Smooth muscle cell (in vitro differentiated cells): ENCODE measurements around the gene USP54. TPM values are rescaled to one million over a fixed set of nuclear protein-coding genes. Genes with fewer than 3 reads are reported as not detected.

Experiments
- DNase-seq: peaks from one replicate; lab custom pipeline; 2025; ENCODE audit not compliant: unreplicated experiment; lab: John Stamatoyannopoulos, UW
- H2AFZ ChIP-seq: fragments of 200-600 bp; sonication (generic); 2 replicates; pipeline ENCODE4 v1.6.0; 2016; ENCODE audit warnings: antibody characterized with exemption, low read depth, mild to moderate bottlenecking
- H3F3A ChIP-seq: fragments of 200-600 bp; sonication (generic); 2 replicates; pipeline ENCODE4 v1.6.0; 2017; ENCODE audit warnings: antibody characterized with exemption, low read depth
- H3K27ac ChIP-seq: fragments of 200-600 bp; sonication (generic); 2 replicates; pipeline ENCODE4 v1.5.1; 2016; ENCODE audit warnings: low read depth, mild to moderate bottlenecking
- H3K27me3 ChIP-seq: fragments of 200-600 bp; sonication (generic); 2 replicates; pipeline ENCODE4 v1.6.1; 2016; ENCODE audit warnings: low read depth, mild to moderate bottlenecking
- H3K36me3 ChIP-seq: fragments of 200-600 bp; sonication (generic); 2 replicates; pipeline ENCODE4 v1.5.1; 2016; ENCODE audit warnings: low read depth
- H3K4me1 ChIP-seq: fragments of 200-600 bp; sonication (generic); 2 replicates; pipeline ENCODE4 v1.5.1; 2016; ENCODE audit warnings: low read depth
- H3K4me2 ChIP-seq: fragments of 200-600 bp; sonication (generic); 2 replicates; pipeline ENCODE4 v1.6.0; 2016; ENCODE audit warnings: mild to moderate bottlenecking
- H3K4me3 ChIP-seq: fragments of 200-600 bp; sonication (generic); 2 replicates; pipeline ENCODE4 v1.5.1; 2016; ENCODE audit warnings: mild to moderate bottlenecking
- H3K79me2 ChIP-seq: fragments of 200-600 bp; sonication (generic); 2 replicates; pipeline ENCODE4 v1.6.0; 2016; ENCODE audit warnings: low read depth, mild to moderate bottlenecking
- H3K9ac ChIP-seq: fragments of 200-600 bp; sonication (generic); 2 replicates; pipeline ENCODE4 v1.6.0; 2016; ENCODE audit warnings: low read depth
- H3K9me3 ChIP-seq: fragments of 200-600 bp; sonication (generic); replicated peaks from 2 replicates; pipeline ENCODE4 v1.5.1; 2016; ENCODE audit warnings: low read depth
- H4K20me1 ChIP-seq: fragments of 200-600 bp; sonication (generic); 2 replicates; pipeline ENCODE4 v1.6.0; 2016; ENCODE audit warnings: low read depth
- CTCF ChIP-seq: fragments of 200-600 bp; sonication (generic); IDR thresholded peaks from 2 replicates; pipeline ENCODE4 v1.5.1; 2017; ENCODE audit warnings: borderline replicate concordance, mild to moderate bottlenecking, antibody characterized with exemption; ENCODE audit not compliant: insufficient read depth, poor library complexity, severe bottlenecking
- WGBS: methylation state at CpG from one replicate; pipeline ENCODE4 v1.1.7; 2016; ENCODE audit warnings: low lambda C conversion rate; 5-methylcytosine and 5-hydroxymethylcytosine counted together
- polyA plus RNA-seq: library from polyadenylated mRNA; unstranded; fragments of >200 nt; fragmentation: Nextera tagmentation; extraction: Ambion mirVana; gene quantifications from 2 replicates; pipeline ENCODE4 v1.2.1, GENCODE V29; 2016
- total RNA-seq: library from RNA; depleted of rRNA; stranded (reverse); fragments of >200 nt; gene quantifications from 2 replicates; pipeline ENCODE4 v1.2.3, GENCODE V29; 2014

The USP54 gene
- total and polyA plus RNA-seq, 2 experiments from 2014 or later = 3.1 to 8.2 TPM

GRCh38 chr10:73552819-73553715 lies 38.1 kb downstream of the USP54 start:
- no peaks in the 10 kb centered on the region for H3K9me3 ChIP-seq
- no peak for DNase-seq
- H3K36me3 ChIP-seq = no peaks in the 10 kb centered on the region
- no peak overlapping the region for H3K4me2 ChIP-seq
- no peaks in the 10 kb centered on the region for H3K79me2 ChIP-seq
- H3K27ac ChIP-seq = no peak overlapping the region
- 83% methylated on average over 3 of the region's 3 CpGs for WGBS
- no peak for TF ChIP-seq CTCF
- H2AFZ ChIP-seq = no peak overlapping the region
- no peaks in the 10 kb centered on the region for H3F3A ChIP-seq
- no peaks in the 10 kb centered on the region for H4K20me1 ChIP-seq
- H3K4me1 ChIP-seq = peaks cover 29% of the 10 kb centered on the region
- no peak overlapping the region for H3K9ac ChIP-seq
- no peak overlapping the region for H3K4me3 ChIP-seq
- no peaks in the 10 kb centered on the region for H3K27me3 ChIP-seq

- Histone ChIP-seq H3K4me1 (peaks cover 29% of the 10 kb centered on the region), H3K9ac (no peak overlapping the region), H3F3A (no peaks in the 10 kb centered on the region), H3K27ac (no peak overlapping the region), H3K27me3 (no peaks in the 10 kb centered on the region), H3K79me2 (no peaks in the 10 kb centered on the region), H3K36me3 (no peaks in the 10 kb centered on the region), H3K9me3 (no peaks in the 10 kb centered on the region), H3K4me3 (no peak overlapping the region), H2AFZ (no peak overlapping the region), H3K4me2 (no peak overlapping the region), H4K20me1 (no peaks in the 10 kb centered on the region)
- TF ChIP-seq CTCF = no peak
- 96% methylated on average over 1 of the region's 1 CpG for WGBS
- DNase-seq = no peak
These were observed 39.6 kb downstream of the USP54 start for GRCh38 chr10:73551515-73551914.

DNA sequence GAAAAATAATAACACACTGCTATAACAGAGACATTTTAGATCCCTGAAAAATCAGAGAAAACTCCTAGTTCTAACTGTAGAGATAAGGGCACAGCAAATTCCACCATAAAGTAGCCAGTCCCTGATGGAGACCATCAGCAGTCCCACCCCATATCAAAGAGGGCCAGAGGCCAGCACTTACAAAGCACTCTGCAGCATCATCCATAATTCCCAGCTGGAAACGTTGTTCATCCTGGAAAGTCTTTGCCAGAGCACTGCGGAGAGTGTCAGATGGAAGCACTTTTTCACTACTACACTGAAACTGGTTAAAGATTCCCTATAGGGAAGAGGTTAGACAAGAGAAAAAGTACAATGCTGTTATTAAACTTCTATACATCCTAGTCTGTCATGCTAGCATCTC lies 45.8 kb downstream of the USP54 start:
- Histone ChIP-seq H3K36me3 (no peaks in the 10 kb centered on the region), H3F3A (no peaks in the 10 kb centered on the region), H4K20me1 (no peaks in the 10 kb centered on the region), H3K4me3 (no peak overlapping the region), H3K9me3 (no peaks in the 10 kb centered on the region), H3K4me1 (no peaks in the 10 kb centered on the region), H3K27ac (no peak overlapping the region), H3K9ac (no peak overlapping the region), H3K27me3 (no peaks in the 10 kb centered on the region), H3K79me2 (no peaks in the 10 kb centered on the region), H2AFZ (no peak overlapping the region), H3K4me2 (no peak overlapping the region)
- DNase-seq = no peak
- WGBS = 83% methylated on average over 2 of the region's 2 CpGs
- TF ChIP-seq CTCF = no peak

DNA sequence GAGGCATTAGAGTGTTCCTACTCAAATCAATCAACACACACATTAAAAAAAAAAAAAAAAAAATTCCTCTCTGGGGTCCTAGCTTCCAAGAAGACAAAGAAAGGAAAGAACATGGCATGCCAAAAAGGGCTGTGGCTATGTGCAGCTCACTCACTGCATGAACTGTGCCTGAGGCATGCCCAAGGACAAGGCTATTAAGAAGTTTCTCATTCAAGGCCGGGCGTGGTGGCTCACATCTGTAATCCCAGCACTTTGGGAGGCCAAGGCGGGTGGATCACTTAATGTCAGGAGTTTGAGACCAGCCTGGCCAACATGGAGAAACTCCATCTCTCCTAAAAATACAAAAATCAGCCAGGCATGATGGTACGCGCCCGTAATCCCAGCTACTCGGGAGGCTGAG lies 53.4 kb downstream of the USP54 start:
- 88% methylated on average over 7 of the region's 7 CpGs for WGBS
- no peak for TF ChIP-seq CTCF
- Histone ChIP-seq H3K79me2 (no peaks in the 10 kb centered on the region), H3K27me3 (no peaks in the 10 kb centered on the region), H3K36me3 (no peaks in the 10 kb centered on the region), H3K9me3 (no peaks in the 10 kb centered on the region), H2AFZ (no peak overlapping the region), H3K4me2 (no peak overlapping the region), H3K27ac (no peak overlapping the region), H4K20me1 (no peaks in the 10 kb centered on the region), H3K9ac (no peak overlapping the region), H3K4me3 (no peak overlapping the region), H3F3A (no peaks in the 10 kb centered on the region), H3K4me1 (no peaks in the 10 kb centered on the region)
- no peak for DNase-seq
